HG02970 (cell line): ENCODE data around the gene CPD.

Experiments
- ATAC-seq: cut with Tn5 transposase; IDR thresholded peaks from one replicate; pipeline ENCODE4 v1.9.1; 2021; ENCODE audit warnings: mild to moderate bottlenecking, moderate library complexity, moderate number of reproducible peaks; ENCODE audit not compliant: unreplicated experiment, low FRiP score

CPD gene

DNA sequence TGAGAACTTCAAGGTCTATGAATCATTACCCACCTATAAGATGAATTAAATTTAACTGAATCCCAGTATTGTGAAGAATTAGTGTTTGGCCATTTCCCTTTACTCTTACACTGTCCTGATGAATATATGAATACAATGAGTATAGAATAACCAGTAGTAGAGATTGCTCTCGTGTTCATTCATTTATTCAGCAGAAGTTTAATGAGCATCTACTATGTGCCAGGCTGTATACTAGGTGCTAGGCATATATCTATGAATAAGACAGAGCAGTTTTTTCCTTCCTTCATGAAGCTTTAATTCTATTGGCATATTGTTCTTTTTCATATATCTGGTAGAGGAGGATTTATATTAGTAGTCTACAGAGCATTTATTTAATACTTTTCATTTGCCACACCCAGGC is 104.4 kb downstream of the CPD start:
- no peak for ATAC-seq

DNA sequence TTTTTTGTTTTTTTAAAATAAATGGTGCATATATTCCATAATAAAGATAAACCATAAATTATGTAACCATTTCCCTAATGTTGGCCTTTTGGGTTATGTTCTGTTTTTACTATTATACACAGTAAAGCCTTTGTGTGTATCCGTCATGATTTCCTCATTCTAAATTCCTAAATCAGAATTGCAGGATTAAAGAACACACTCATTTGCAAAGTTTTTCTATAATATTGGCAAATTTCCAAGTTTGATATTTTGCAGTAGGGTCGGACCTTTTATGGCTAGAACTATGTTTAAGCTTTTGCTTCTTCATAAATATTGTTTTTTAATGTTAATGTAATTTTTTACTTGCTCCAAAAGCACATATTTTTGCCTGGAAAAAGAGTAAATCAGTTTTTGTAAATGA is 115.1 kb downstream of the CPD start:
- ATAC-seq = no peak

DNA sequence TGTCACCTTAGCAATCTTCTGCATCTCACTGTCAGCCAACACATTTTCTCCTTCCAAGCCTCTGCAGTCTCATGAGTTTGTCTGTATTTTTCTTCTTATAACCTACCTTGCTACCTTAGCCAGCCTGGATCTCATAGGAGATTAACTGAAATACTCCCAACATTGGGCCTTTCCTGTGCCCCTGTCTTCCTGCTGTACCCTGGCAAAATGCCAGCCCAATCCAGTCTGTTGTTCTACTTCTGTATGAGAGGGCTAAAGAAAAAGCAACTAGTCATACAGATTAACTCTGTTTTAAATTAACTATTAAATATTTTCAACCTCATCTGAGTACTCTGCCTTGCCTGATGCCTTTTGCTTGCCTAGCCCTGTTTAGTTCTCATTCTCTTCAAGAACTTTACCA is 116.9 kb downstream of the CPD start:
- ATAC-seq = no peak

DNA sequence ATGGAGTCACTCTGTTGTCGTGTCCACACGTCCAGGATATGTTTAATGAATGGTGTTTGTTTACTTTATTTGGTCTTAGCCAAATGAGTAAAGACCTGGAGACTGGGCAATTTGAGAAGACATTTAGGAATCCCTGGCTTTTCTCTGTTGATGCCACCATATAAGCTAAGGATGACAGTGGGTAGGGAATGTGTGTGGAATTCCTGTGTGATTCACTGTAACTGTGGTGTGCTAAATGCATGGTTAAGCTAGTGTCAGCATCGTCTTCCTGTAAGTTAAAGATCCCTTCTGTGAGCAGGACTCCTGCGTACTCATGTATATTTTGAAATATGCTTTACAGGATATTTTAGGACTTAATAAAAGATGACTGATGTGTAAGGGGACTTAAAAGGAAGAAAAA is 124.8 kb downstream of the CPD start:
- ATAC-seq = no peak

DNA sequence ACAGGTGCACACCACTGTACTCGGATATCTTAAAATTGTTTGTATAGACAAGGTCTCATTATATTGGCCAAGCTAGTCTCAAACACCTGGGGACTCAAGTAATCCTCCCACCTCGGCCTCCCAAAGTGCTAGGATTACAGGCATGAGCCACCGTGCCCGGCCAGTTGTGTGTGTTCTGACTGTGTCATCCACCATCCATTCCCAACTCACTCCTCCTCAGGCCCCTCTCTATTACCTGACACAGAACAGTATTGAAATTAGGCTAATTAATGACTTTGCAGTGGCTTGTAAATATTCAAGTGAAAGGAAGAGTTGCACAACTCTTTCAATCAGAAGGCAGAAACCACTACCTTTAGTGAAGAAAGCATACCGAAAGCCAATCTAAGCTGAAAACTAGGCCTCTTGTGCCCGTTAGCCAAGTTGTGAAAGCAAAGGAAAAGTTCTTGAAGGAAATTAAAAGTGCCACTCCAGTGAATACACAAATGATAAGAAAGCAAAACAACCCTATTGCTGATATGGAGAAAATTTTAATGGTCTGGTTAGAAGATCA is 127.2 kb downstream of the CPD start:
- no peak for ATAC-seq

DNA sequence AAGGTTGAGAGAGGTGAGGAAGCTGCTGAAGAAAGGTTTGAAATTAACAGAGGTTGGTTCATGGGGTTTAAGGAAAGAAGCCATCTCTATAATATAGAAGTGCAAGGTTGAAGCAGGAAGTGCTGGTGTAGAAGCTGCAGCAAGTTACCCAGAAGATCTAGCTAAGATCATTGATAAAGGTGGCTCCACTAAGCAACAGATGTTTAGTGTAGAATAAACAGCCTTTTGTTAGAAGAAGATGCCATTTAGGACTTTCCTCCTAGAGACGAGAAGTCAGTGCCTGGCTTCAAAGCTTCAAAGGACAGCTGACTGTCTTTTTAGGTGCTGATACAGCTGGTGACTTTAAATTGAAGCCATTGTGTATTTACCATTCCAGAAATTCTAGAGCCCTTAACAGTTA is 127.8 kb downstream of the CPD start:
- ATAC-seq = no peak

DNA sequence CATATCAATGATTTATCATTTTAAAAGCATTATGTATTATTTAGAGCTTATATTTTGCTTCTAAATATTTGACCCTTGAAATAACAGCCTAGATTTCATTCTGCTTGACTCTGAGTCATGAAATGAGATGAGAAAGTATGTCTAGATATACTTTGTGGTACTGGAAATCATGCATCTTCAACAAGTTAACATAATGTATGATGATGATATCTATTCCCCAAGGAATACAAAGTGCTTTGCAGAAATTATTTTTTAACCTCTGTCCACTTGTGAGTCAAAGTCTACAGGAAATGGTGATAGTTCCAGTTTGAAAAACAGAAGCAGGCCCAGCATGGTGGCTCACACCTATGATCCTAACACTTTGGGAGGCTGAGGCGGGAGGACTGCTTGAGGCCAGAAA is 134.6 kb downstream of the CPD start:
- ATAC-seq = no peak

DNA sequence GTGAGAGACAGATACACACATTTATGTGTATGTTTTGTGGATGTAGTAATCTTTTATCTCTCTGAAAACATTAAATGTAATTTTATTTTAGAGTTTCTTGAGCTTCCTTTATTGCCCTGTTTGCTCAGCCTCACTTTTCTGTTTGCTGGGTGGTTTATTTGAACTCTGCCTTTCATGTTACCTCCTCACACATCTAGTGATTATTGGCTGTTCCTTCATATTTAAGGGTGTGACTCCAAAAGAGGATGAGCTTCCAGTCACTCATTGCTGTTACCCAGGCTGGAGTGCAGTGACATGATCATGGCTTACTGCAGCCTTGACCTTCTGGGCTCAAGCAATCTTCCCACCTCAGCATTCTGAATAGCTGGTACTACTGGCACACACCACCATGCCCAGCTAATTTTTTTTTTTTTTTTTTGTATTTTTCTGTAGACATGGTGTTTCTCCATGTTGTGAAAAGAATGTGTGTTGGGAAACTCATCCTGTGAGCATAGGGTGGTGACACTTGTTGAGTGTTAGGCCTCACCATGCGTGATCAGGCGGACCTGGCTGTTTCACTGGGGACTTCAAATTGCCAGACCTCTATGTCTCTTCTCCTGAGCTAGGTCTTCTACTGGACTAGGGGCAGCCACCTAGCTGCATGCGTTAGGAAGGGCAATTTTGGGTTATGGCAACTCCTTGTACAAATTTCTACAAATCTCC is 136.3 kb downstream of the CPD start:
- no peak for ATAC-seq

DNA sequence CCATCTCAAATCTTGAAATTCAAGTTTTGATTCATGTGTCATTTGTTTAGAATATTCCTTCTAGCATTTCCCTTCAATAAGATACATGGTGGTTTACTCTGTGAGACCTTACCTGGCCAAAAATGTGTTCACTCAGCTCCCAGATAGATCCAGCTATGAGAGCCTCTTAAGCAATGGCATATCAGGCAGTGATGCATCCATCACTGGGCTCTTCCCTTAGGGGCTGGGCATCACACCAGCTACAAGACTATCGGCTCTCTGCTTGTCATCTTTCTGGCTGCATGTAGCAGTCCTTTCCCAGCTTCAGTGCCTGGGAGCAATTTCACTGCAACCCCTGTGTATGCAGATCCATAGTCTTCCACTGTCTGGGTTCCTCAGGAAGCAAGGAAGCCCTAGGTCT is 139.1 kb downstream of the CPD start:
- ATAC-seq = no peak

DNA sequence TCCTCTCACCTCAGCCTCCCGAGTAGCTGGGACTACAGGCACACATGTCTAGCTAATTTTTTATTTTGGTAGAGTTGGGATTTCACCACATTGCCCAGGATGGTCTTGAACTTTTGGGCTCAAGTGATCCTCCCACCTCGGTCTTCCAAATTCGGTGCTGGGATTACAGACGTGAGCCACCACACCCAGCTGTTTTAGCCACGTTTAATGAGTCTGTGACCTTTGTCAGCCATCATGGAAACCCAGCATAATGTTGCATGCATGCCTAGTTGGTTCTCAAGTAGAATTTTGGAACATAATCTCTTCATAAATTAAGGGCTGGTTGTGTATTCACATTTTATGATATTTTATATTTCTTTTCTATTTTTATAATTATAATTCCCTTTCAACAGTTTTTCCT is 140.4 kb downstream of the CPD start:
- no peak for ATAC-seq
